ENCODE measurements around the gene HUWE1.

GRCh38 chrX:53639257-53639656, 47.3 kb downstream of the HUWE1 start:
- TF ChIP-seq CTCF (IDR thresholded peaks at IDR 0.05) = no peak
- no peak for TF ChIP-seq POLR2A (IDR thresholded peaks at IDR 0.05)
